Stomach (tissue), 9 donors: ENCODE results near the gene SLC37A1. TPM values are rescaled to one million over a fixed set of nuclear protein-coding genes. Genes with fewer than 3 reads are reported as not detected.

Experiments
- DNase-seq, 2 donors: peaks; one replicate each; pipeline versions ENCODE4 v3.0.0 to v3.0.0-alpha.2; 2013 to 2019
- H3K27ac ChIP-seq, 5 donors: fragments of 200-600 bp in 4 of 5; sonication (generic) in 4 of 5; one replicate each; pipeline ENCODE4 v1.5.1; 2013 to 2019; ENCODE audit warnings: mild to moderate bottlenecking in 1 of 5, moderate library complexity in 1 of 5
- H3K27me3 ChIP-seq, 3 donors: fragments of 200-600 bp; sonication (generic); one replicate each; pipeline ENCODE4 v1.5.1; 2017 to 2019; ENCODE audit warnings: mixed run types in 1 of 3
- H3K36me3 ChIP-seq, 4 donors: fragments of 200-600 bp; sonication (generic); 1 replicate in 3 of 4; 2 replicates in 1 of 4; pipeline ENCODE4 v1.5.1; 2016 to 2019
- H3K4me1 ChIP-seq, 4 donors: fragments of 200-600 bp; sonication (generic); one replicate each; pipeline ENCODE4 v1.5.1; 2016 to 2019
- H3K4me3 ChIP-seq, 4 donors: fragments of 200-600 bp; sonication (generic) in 3 of 4; one replicate each; pipeline ENCODE4 v1.5.1; 2016 to 2019; ENCODE audit warnings: mild to moderate bottlenecking in 1 of 4
- H3K9me3 ChIP-seq, 4 donors: fragments of 200-600 bp; sonication (generic); one replicate each; pipeline ENCODE4 v1.5.1; 2016 to 2019
- EP300 ChIP-seq: sonication (generic); formaldehyde crosslinking; IDR thresholded peaks from one replicate; pipeline ENCODE4 v1.6.1; 2017; ENCODE audit warnings: antibody characterized with exemption
- POLR2A ChIP-seq, 4 donors: fragments of 450-650 bp; IDR thresholded peaks; one replicate each; pipeline ENCODE4 v1.6.1; 2016; ENCODE audit warnings: antibody characterized with exemption in 4 of 4, control low read depth in 2 of 4, mild to moderate bottlenecking in 1 of 4, moderate library complexity in 1 of 4
- POLR2AphosphoS5 ChIP-seq, 3 donors: sonication (generic); formaldehyde crosslinking; IDR thresholded peaks; one replicate each; pipeline ENCODE4 v1.6.1; 2016; ENCODE audit warnings: antibody characterized with exemption in 3 of 3
- WGBS, 5 donors: extraction: QIAGEN DNeasy Blood & Tissue Kit in 3 of 5; methylation state at CpG; one replicate each; pipeline versions ENCODE4 v1.1.5 to v1.1.7; 2013 to 2018; 5-methylcytosine and 5-hydroxymethylcytosine counted together
- intact Hi-C: fragments of 100-400 bp; cut with DNase I; formaldehyde crosslinking; loops from one replicate; pipeline ENCODE4 v1.15.1; 2023; ENCODE audit warnings: low total_unique reads
- polyA plus RNA-seq, 3 donors: library from polyadenylated mRNA; stranded (reverse); fragments of 200-250 nt; gene quantifications; one replicate each; pipeline ENCODE4 v1.2.3, GENCODE V29; 2013
- total RNA-seq, 5 donors: library from RNA; depleted of rRNA; stranded (reverse); fragments of >200 nt; gene quantifications; one replicate each; pipeline versions ENCODE4 v1.1.0 to v1.2.3, GENCODE V29; 2014 to 2016
- TF ChIP-seq, protein P1 (sequence below), 7 experiments: fragments of 450-650 bp in 4 of 7; fragments of 200-600 bp in 3 of 7; sonication (generic) in 3 of 7; IDR thresholded peaks; one replicate each; pipeline ENCODE4 v1.5.1; 2016 to 2019; ENCODE audit warnings: antibody characterized with exemption in 7 of 7, control low read depth in 2 of 7, mild to moderate bottlenecking in 1 of 7
- donor health status: healthy with polysubstance abuse.
- donor health status: Bipolar disorder and iron deficiency.
- donor health status: healthy.

Gene SLC37A1
- total and polyA plus RNA-seq, 8 donors: 9.8 to 72.9 (median 18.1) TPM

DNA sequence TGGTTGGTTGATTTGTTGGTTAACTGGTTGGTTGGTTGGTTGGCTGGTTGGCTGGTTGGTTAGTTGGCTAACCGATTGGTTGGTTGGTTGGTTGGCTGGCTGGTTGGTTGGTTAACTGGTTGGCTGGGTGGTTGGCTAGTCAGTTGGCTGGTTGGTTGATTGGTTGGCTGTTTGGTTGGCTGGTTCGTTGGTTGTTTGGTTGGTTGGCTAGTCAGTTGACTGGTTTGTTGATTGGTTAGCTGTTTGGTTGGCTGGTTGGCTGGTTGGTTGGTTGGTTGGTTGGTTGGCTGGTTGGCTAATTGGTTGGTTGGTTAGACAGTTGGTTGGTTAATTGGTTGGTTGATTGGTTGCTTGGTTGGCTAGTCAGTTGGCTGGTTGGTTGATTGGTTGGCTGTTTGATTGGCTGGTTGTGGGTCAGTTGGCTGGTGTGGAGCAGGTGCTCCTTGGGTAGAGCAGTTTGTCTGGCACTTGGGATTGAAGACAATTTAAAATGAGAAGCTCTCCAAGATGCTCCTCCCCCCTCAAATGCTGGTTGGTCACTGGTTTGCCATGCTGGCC lies 24.6 kb upstream of the SLC37A1 start:
- H3K9me3 ChIP-seq: no peaks in the 10 kb centered on the region
- no peak overlapping the region for H3K27ac ChIP-seq
- no peak for DNase-seq
- H3K4me1 ChIP-seq: peaks cover 0 to 13% (median 3%) of the 10 kb centered on the region in 4 donors
- 47 to 94% (median 88%) methylated on average over 2 of the region's 2 CpGs for WGBS, 5 donors
- intact Hi-C loops: no loop called here
- no peak overlapping the region for H3K4me3 ChIP-seq
- no peaks in the 10 kb centered on the region for H3K36me3 ChIP-seq
- TF ChIP-seq POLR2AphosphoS5 (IDR thresholded peaks at IDR 0.05) (no peak), EP300 (no peak), POLR2A (IDR thresholded peaks at IDR 0.05) (no peak)
- TF ChIP-seq, protein P1, sequence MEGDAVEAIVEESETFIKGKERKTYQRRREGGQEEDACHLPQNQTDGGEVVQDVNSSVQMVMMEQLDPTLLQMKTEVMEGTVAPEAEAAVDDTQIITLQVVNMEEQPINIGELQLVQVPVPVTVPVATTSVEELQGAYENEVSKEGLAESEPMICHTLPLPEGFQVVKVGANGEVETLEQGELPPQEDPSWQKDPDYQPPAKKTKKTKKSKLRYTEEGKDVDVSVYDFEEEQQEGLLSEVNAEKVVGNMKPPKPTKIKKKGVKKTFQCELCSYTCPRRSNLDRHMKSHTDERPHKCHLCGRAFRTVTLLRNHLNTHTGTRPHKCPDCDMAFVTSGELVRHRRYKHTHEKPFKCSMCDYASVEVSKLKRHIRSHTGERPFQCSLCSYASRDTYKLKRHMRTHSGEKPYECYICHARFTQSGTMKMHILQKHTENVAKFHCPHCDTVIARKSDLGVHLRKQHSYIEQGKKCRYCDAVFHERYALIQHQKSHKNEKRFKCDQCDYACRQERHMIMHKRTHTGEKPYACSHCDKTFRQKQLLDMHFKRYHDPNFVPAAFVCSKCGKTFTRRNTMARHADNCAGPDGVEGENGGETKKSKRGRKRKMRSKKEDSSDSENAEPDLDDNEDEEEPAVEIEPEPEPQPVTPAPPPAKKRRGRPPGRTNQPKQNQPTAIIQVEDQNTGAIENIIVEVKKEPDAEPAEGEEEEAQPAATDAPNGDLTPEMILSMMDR (IDR thresholded peaks at IDR 0.05): no peak
- H3K27me3 ChIP-seq: no peaks in the 10 kb centered on the region

DNA sequence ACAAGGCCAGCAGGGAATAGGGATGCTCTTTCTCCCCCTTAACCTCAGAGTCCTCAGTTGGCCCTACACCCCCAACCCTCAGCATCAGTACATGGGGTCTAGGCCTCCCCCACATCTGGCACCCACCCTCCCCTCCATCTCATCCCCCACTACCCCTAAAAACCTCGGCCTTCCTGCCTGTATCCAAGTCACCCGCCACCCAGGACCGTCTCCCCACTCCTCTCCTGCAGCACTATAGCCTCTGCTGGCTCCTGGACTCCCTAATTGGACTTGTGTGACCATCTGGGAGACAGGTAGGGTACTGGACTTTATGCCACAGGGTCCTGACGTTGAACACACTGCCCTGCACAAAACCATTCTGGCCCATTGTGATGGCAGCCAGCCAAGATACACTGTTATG lies 23.7 kb upstream of the SLC37A1 start:
- no peak for DNase-seq
- H3K4me1 ChIP-seq: peaks cover 0 to 13% (median 4%) of the 10 kb centered on the region in 4 donors
- WGBS, 5 donors: 77 to 81% (median 79%) methylated on average over 4 of the region's 4 CpGs
- intact Hi-C loops: no loop called here
- H3K27ac ChIP-seq: no peak overlapping the region
- H3K4me3 ChIP-seq: no peak overlapping the region
- H3K9me3 ChIP-seq: no peaks in the 10 kb centered on the region
- H3K36me3 ChIP-seq: no peaks in the 10 kb centered on the region
- TF ChIP-seq, protein P1 (IDR thresholded peaks at IDR 0.05): no peak
- TF ChIP-seq POLR2AphosphoS5 (IDR thresholded peaks at IDR 0.05) (no peak), EP300 (no peak), POLR2A (IDR thresholded peaks at IDR 0.05) (no peak)
- H3K27me3 ChIP-seq: no peaks in the 10 kb centered on the region

DNA sequence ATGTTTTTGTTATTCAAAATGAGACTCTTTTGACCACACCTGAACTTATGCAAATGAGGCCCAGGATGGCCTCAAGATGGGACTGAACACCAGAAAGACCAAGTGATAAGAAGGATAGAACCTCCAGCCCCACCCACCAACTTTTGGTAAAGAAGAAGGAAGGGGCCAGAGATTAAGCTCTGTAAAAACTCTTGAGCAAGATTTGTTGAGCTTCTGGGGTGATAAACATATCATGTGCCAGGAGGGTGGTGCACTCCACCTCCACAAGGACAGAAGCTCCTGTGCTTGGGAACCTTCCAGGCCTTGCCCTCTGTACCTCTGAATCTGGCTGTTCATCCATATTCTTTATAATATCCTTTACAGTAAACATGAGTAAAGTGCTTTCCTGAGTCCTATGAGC lies 22.9 kb upstream of the SLC37A1 start:
- no peak overlapping the region for H3K27ac ChIP-seq
- no peak for DNase-seq
- H3K36me3 ChIP-seq: no peaks in the 10 kb centered on the region
- H3K4me1 ChIP-seq: peaks cover 4 to 16% (median 12%) of the 10 kb centered on the region in 4 donors
- no peaks in the 10 kb centered on the region for H3K27me3 ChIP-seq
- TF ChIP-seq POLR2AphosphoS5 (IDR thresholded peaks at IDR 0.05): no peak
- no peak for TF ChIP-seq EP300
- TF ChIP-seq, protein P1 (IDR thresholded peaks at IDR 0.05): no peak
- no peak for TF ChIP-seq POLR2A (IDR thresholded peaks at IDR 0.05)
- H3K9me3 ChIP-seq: no peaks in the 10 kb centered on the region
- H3K4me3 ChIP-seq: no peak overlapping the region
- intact Hi-C loops: no loop called here

DNA sequence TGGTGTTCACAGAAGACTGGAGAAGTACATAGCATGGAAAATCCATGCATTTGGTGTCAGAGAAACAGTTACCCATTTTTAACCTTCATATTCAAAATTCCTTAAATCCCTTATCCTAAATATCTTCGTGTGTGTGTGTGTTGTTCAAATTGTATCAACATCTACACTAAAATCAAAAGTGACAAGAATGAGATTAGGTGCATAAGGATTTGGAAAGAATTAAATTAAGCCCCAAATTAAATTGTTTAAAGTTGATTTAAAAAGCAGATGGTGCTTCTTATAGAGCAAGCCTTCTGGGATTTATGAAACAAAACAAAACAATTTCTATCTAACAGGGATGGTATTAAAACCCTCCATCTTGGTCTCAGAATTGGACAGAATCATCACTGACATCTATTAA lies 22.3 kb upstream of the SLC37A1 start:
- WGBS, 5 donors: 56 to 65% (median 61%) methylated on average over 1 of the region's 1 CpG
- Histone ChIP-seq H3K4me1 (peaks cover 5 to 18% (median 11%) of the 10 kb centered on the region in 4 donors), H3K27ac (no peak overlapping the region), H3K9me3 (no peaks in the 10 kb centered on the region), H3K4me3 (no peak overlapping the region), H3K27me3 (no peaks in the 10 kb centered on the region), H3K36me3 (no peaks in the 10 kb centered on the region)
- DNase-seq: no peak
- intact Hi-C loops: no loop called here
- no peak for TF ChIP-seq EP300

DNA sequence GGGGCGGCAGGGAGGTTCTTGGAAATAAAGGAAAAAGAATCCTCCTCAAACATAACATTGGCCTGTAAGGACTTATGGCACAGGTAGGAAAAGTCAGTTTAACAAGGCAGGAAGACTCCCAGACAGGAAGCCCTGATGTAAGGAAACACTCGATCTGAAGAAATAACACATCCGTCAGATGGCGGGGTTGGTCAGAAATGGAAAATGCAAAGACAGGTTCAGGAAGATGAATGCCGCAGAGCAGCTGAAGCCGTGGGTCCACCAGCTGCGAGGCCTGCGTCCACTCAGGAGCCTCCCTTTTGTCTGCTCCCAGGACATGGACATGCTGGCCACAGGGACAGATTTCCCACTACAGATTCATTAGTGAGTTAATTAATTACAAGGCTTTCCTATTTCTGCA lies 21.5 kb upstream of the SLC37A1 start:
- WGBS, 5 donors: 79 to 92% (median 81%) methylated on average over 8 of the region's 8 CpGs
- intact Hi-C loops: no loop called here
- H3K4me3 ChIP-seq: no peak overlapping the region
- no peaks in the 10 kb centered on the region for H3K27me3 ChIP-seq
- H3K4me1 ChIP-seq: peaks cover 11 to 25% (median 17%) of the 10 kb centered on the region in 4 donors
- no peak for DNase-seq
- H3K36me3 ChIP-seq: no peaks in the 10 kb centered on the region
- no peaks in the 10 kb centered on the region for H3K9me3 ChIP-seq
- no peak overlapping the region for H3K27ac ChIP-seq
- no peak for TF ChIP-seq POLR2A (IDR thresholded peaks at IDR 0.05)
- no peak for TF ChIP-seq EP300
- TF ChIP-seq, protein P1 (IDR thresholded peaks at IDR 0.05): no peak
- no peak for TF ChIP-seq POLR2AphosphoS5 (IDR thresholded peaks at IDR 0.05)
